ENCODE data around the gene TBL1XR1.

Gene TBL1XR1

GRCh38 chr3:176992978-176993377, 204.3 kb downstream of the TBL1XR1 start:
- Histone ChIP-seq H4K20me1 (ENCODE audit: low read depth, low read length) (no peaks in the 10 kb centered on the region), H3K36me3 (ENCODE audit: low read length) (no peaks in the 10 kb centered on the region), H3K27me3 (ENCODE audit: low read length) (no peaks in the 10 kb centered on the region), H3K27ac (ENCODE audit: low read depth, low read length) (no peak overlapping the region), H3K9me2 (replicated peaks; ENCODE audit: insufficient read depth, low read length) (no peaks in the 10 kb centered on the region), H3K79me2 (ENCODE audit: insufficient read depth, low read length) (no peaks in the 10 kb centered on the region), H3K4me2 (ENCODE audit: low read depth, low read length, poor library complexity, severe bottlenecking) (no peak overlapping the region), H3K9me3 (ENCODE audit: insufficient read depth, low read length) (no peaks in the 10 kb centered on the region), H3K9ac (ENCODE audit: low read length) (no peak overlapping the region), H3K4me3 (ENCODE audit: insufficient read depth, low read length, poor library complexity, severe bottlenecking) (no peak overlapping the region), H3F3A (ENCODE audit: insufficient read depth) (no peaks in the 10 kb centered on the region), H2AFZ (ENCODE audit: low read depth, low read length, severe bottlenecking) (no peak overlapping the region)
- TF ChIP-seq CTCF (IDR thresholded peaks at IDR 0.05; ENCODE audit: insufficient read depth, low read length, poor library complexity, severe bottlenecking) (no peak), EZH2phosphoT487 (conservative IDR thresholded peaks at IDR 0.05; ENCODE audit: low read length) (no peak)

- Histone ChIP-seq H3K9me3 (ENCODE audit: insufficient read depth, low read length) (no peaks in the 10 kb centered on the region), H3K27me3 (ENCODE audit: low read length) (no peaks in the 10 kb centered on the region), H3K9ac (ENCODE audit: low read length) (no peak overlapping the region), H3K4me2 (ENCODE audit: low read depth, low read length, poor library complexity, severe bottlenecking) (no peak overlapping the region), H3F3A (ENCODE audit: insufficient read depth) (no peaks in the 10 kb centered on the region), H3K4me3 (ENCODE audit: insufficient read depth, low read length, poor library complexity, severe bottlenecking) (no peak overlapping the region), H4K20me1 (ENCODE audit: low read depth, low read length) (no peaks in the 10 kb centered on the region), H2AFZ (ENCODE audit: low read depth, low read length, severe bottlenecking) (no peak overlapping the region), H3K27ac (ENCODE audit: low read depth, low read length) (no peak overlapping the region), H3K9me2 (replicated peaks; ENCODE audit: insufficient read depth, low read length) (no peaks in the 10 kb centered on the region), H3K79me2 (ENCODE audit: insufficient read depth, low read length) (no peaks in the 10 kb centered on the region), H3K36me3 (ENCODE audit: low read length) (no peaks in the 10 kb centered on the region)
- no peak for TF ChIP-seq CTCF (IDR thresholded peaks at IDR 0.05; ENCODE audit: insufficient read depth, low read length, poor library complexity, severe bottlenecking)
- no peak for TF ChIP-seq EZH2phosphoT487 (conservative IDR thresholded peaks at IDR 0.05; ENCODE audit: low read length)
These were observed 204.7 kb downstream of the TBL1XR1 start for GRCh38 chr3:176992565-176992964.

GRCh38 chr3:176988795-176989194, 208.5 kb downstream of the TBL1XR1 start:
- H3K9me3 ChIP-seq (ENCODE audit: insufficient read depth, low read length), result no peaks in the 10 kb centered on the region
- no peaks in the 10 kb centered on the region for H3K36me3 ChIP-seq (ENCODE audit: low read length)
- H3K4me2 ChIP-seq (ENCODE audit: low read depth, low read length, poor library complexity, severe bottlenecking), result no peak overlapping the region
- no peaks in the 10 kb centered on the region for H3K27me3 ChIP-seq (ENCODE audit: low read length)
- H3K27ac ChIP-seq (ENCODE audit: low read depth, low read length), result no peak overlapping the region
- H3K4me3 ChIP-seq (ENCODE audit: insufficient read depth, low read length, poor library complexity, severe bottlenecking), result no peak overlapping the region
- H2AFZ ChIP-seq (ENCODE audit: low read depth, low read length, severe bottlenecking), result no peak overlapping the region
- H3F3A ChIP-seq (ENCODE audit: insufficient read depth), result no peaks in the 10 kb centered on the region
- no peak overlapping the region for H3K9ac ChIP-seq (ENCODE audit: low read length)
- TF ChIP-seq CTCF (IDR thresholded peaks at IDR 0.05; ENCODE audit: insufficient read depth, low read length, poor library complexity, severe bottlenecking) (no peak), EZH2phosphoT487 (conservative IDR thresholded peaks at IDR 0.05; ENCODE audit: low read length) (no peak)
- H3K9me2 ChIP-seq (replicated peaks; ENCODE audit: insufficient read depth, low read length), result no peaks in the 10 kb centered on the region
- H4K20me1 ChIP-seq (ENCODE audit: low read depth, low read length), result no peaks in the 10 kb centered on the region
- H3K79me2 ChIP-seq (ENCODE audit: insufficient read depth, low read length), result no peaks in the 10 kb centered on the region
